Lower leg skin (tissue), 3 donors: ENCODE data around the gene MUC6.

Experiments used
- CTCF ChIP-seq, 3 donors: fragments of 450-650 bp; IDR thresholded peaks; one replicate each; pipeline ENCODE4 v1.5.1; 2016; ENCODE audit warnings: antibody characterized with exemption in 3 of 3, mild to moderate bottlenecking in 3 of 3, moderate library complexity in 2 of 3
- POLR2A ChIP-seq, 2 donors: fragments of 450-650 bp; IDR thresholded peaks; one replicate each; pipeline ENCODE4 v1.6.1; 2016 to 2017; ENCODE audit warnings: antibody characterized with exemption in 2 of 2, mild to moderate bottlenecking in 1 of 2, moderate library complexity in 1 of 2

GRCh38 chr11:1000357-1001278 lies 35.9 kb downstream of the MUC6 start:
- TF ChIP-seq CTCF (IDR thresholded peaks at IDR 0.05) (no peak), POLR2A (IDR thresholded peaks at IDR 0.05) (no peak)
